K562 (cell line): Measurements from ENCODE around the gene LYPLA2. TPM values are rescaled to one million over a fixed set of nuclear protein-coding genes. Genes with fewer than 3 reads are reported as not detected.

Experiments
- ARID1B ChIP-seq: fragments of 450-650 bp; IDR thresholded peaks from 2 replicates; pipeline ENCODE4 v1.6.1; 2016; ENCODE audit warnings: antibody characterized with exemption, mild to moderate bottlenecking, inconsistent platforms
- ARID2 ChIP-seq: fragments of 450-650 bp; IDR thresholded peaks from 2 replicates; pipeline ENCODE4 v1.6.1; 2017; ENCODE audit warnings: antibody characterized with exemption, mild to moderate bottlenecking
- ELK1 ChIP-seq: sonication (generic); formaldehyde crosslinking; IDR thresholded peaks from 2 replicates; pipeline ENCODE4 v1.8.1; 2022; ENCODE audit warnings: missing genetic modification reagents
- EZH2 ChIP-seq: IDR thresholded peaks from 2 replicates; pipeline ENCODE4 v1.6.1; 2012; ENCODE audit warnings: low read depth, mild to moderate bottlenecking, inconsistent platforms, low read length, borderline replicate concordance
- KAT7 ChIP-seq: sonication (generic); formaldehyde crosslinking; IDR thresholded peaks from 2 replicates; pipeline ENCODE4 v1.8.0; 2022; ENCODE audit warnings: missing genetic modification reagents, mild to moderate bottlenecking, borderline replicate concordance
- KAT8 ChIP-seq: fragments of 450-650 bp; IDR thresholded peaks from 2 replicates; pipeline ENCODE4 v1.6.1; 2016; ENCODE audit warnings: low read depth, mild to moderate bottlenecking
- KDM1A ChIP-seq, 2 experiments: fragments of 450-650 bp; IDR thresholded peaks; 2 replicates each; pipeline ENCODE4 v1.6.1; 2016; ENCODE audit warnings: mild to moderate bottlenecking in 2 of 2
- KDM5B ChIP-seq: fragments of 200-600 bp; sonication (generic); IDR thresholded peaks from 2 replicates; pipeline ENCODE4 v1.6.1; 2012; ENCODE audit warnings: low read depth, mild to moderate bottlenecking, moderate library complexity, low read length, control low read depth, inconsistent platforms; ENCODE audit not compliant: insufficient replicate concordance
- MBD2 ChIP-seq: sonication (generic); IDR thresholded peaks from 2 replicates; pipeline ENCODE4 v1.6.1; 2016; ENCODE audit warnings: low read depth, borderline replicate concordance
- MYNN ChIP-seq, 2 experiments: sonication (generic); formaldehyde crosslinking in 1 of 2; IDR thresholded peaks; 2 replicates each; pipeline versions ENCODE4 v1.5.0 to v1.6.1; 2016 to 2020; ENCODE audit warnings: antibody characterized with exemption in 1 of 2, missing genetic modification reagents in 1 of 2
- NR0B1 ChIP-seq: fragments of 450-650 bp; IDR thresholded peaks from one replicate; pipeline ENCODE4 v1.6.1; 2018; ENCODE audit warnings: mild to moderate bottlenecking, moderate library complexity; ENCODE audit not compliant: partially characterized antibody
- PML ChIP-seq: IDR thresholded peaks from 2 replicates; pipeline ENCODE4 v1.6.1; 2012; ENCODE audit warnings: low read length, inconsistent platforms
- PRDM10 ChIP-seq: fragments of 450-650 bp; IDR thresholded peaks from 2 replicates; pipeline ENCODE4 v1.6.1; 2018; ENCODE audit not compliant: partially characterized antibody
- PRMT5 ChIP-seq: sonication (generic); formaldehyde crosslinking; IDR thresholded peaks from 2 replicates; pipeline ENCODE4 v1.5.0; 2020; ENCODE audit warnings: missing genetic modification reagents
- PTRF ChIP-seq: fragments of 450-650 bp; IDR thresholded peaks from 2 replicates; pipeline ENCODE4 v1.6.1; 2016; ENCODE audit warnings: mild to moderate bottlenecking, missing genetic modification characterization, missing compliant biosample characterization
- SRF ChIP-seq, 2 experiments: fragments of 250-450, 450-650 bp in 1 of 2; sonication (Bioruptor Pico) in 1 of 2; sonication (generic) in 1 of 2; formaldehyde crosslinking; IDR thresholded peaks; 2 replicates each; pipeline versions ENCODE4 v1.5.0 to v1.5.1; 2020 to 2022; ENCODE audit warnings: mild to moderate bottlenecking in 1 of 2, missing genetic modification reagents in 1 of 2
- TCF3 ChIP-seq: sonication (generic); formaldehyde crosslinking; IDR thresholded peaks from 2 replicates; pipeline ENCODE4 v1.4.0; 2020; ENCODE audit warnings: mild to moderate bottlenecking, missing genetic modification reagents
- TCF7 ChIP-seq: sonication (generic); IDR thresholded peaks from 2 replicates; pipeline ENCODE4 v1.6.1; 2016; ENCODE audit warnings: antibody characterized with exemption, borderline replicate concordance
- ZNF124 ChIP-seq: sonication (generic); formaldehyde crosslinking; IDR thresholded peaks from 2 replicates; pipeline ENCODE4 v1.8.1; 2022; ENCODE audit warnings: missing genetic modification reagents
- ZNF277 ChIP-seq: fragments of 250-450 bp; sonication (Bioruptor Pico); IDR thresholded peaks from 2 replicates; pipeline ENCODE4 v1.8.0; 2022; ENCODE audit warnings: inconsistent platforms, mild to moderate bottlenecking, moderate library complexity, borderline replicate concordance
- ZNF644 ChIP-seq: fragments of 200-800 bp; sonication (Bioruptor generic); IDR thresholded peaks from 2 replicates; pipeline ENCODE4 v1.6.1; 2016; ENCODE audit warnings: low read depth, missing genetic modification characterization, missing compliant biosample characterization
- polyA plus RNA-seq, 8 experiments: library from polyadenylated mRNA; depleted of rRNA in 4 of 8; stranded (reverse) in 5 of 8; unstranded in 3 of 8; fragments of >200 nt; fragmentation: Nextera tagmentation in 2 of 8; fragmentation: Illumina TruSeq in 1 of 8; extraction: Ambion mirVana in 2 of 8; extraction: Trizol in 1 of 8; gene quantifications; 2 replicates each; pipeline versions ENCODE4 v1.2.1 to v1.2.3, GENCODE V29; 2011 to 2014; ENCODE audit warnings: inconsistent platforms in 1 of 8, missing spikeins in 1 of 8
- total RNA-seq, 7 experiments: library from RNA; depleted of rRNA in 6 of 7; stranded (reverse); fragments of >200 nt in 6 of 7; fragmentation: Illumina TruSeq in 2 of 7; extraction: Trizol in 2 of 7; gene quantifications; 2 replicates each; pipeline versions ENCODE4 v1.2.1 to v1.2.3, GENCODE V29; 2011 to 2021; ENCODE audit warnings: low replicate concordance in 1 of 7

LYPLA2 gene
- total and polyA plus RNA-seq, 9 of the 15 experiments (the other 6 are each of a cell fraction or from before 2014, with no cell fraction given) = 3.9 to 128 (median 60.1) TPM

GRCh38 chr1:23825076-23825761, 34.3 kb downstream of the LYPLA2 start, which contains the start of gene HMGCL (continued):
- TF ChIP-seq TCF3 (CRISPR knock-in tag) = peak; percentile 18; the same call in 1 of the 2 replicates
- TF ChIP-seq EZH2 = no peak
- no peak for TF ChIP-seq PRMT5 (CRISPR knock-in tag)
- TF ChIP-seq ZNF277 (CRISPR knock-in tag) = no peak
- TF ChIP-seq TCF7 = no peak
- TF ChIP-seq PRDM10 = no peak
- TF ChIP-seq ELK1 (CRISPR knock-in tag) = no peak
- no peak for TF ChIP-seq KDM1A (IDR thresholded peaks at IDR 0.05)
- TF ChIP-seq NR0B1 = no peak
- TF ChIP-seq MBD2 = peak; percentile 86
- TF ChIP-seq PML = peak; percentile 81; the same call in 1 of the 2 replicates
- TF ChIP-seq ZNF124 (CRISPR knock-in tag) = no peak
- no peak for TF ChIP-seq ARID2
- peak in 1 of 2 experiments; percentile 37; a peak in 2 of 4 replicates for TF ChIP-seq SRF (CRISPR knock-in tag; IDR thresholded peaks at IDR 0.05)
- TF ChIP-seq ZNF644 (tag) = peak; percentile 46; the same call in 1 of the 2 replicates
- TF ChIP-seq KAT8 = peak; percentile 51; the same call in 1 of the 2 replicates
- no peak for TF ChIP-seq PTRF (tag)
- TF ChIP-seq KDM5B = peak; percentile 97
- TF ChIP-seq ARID1B = 0 out of 2 replicates have a peak, but pooled peaks have one; percentile 24
- TF ChIP-seq MYNN (IDR thresholded peaks at IDR 0.05) = peak; percentile 75; the same call in 1 of the 2 replicates
- TF ChIP-seq MYNN (CRISPR knock-in tag; IDR thresholded peaks at IDR 0.05) = no peak
- TF ChIP-seq KAT7 (CRISPR knock-in tag) = no peak
